Neural cell (in vitro differentiated cells): ENCODE results near the gene SH3PXD2A.

Experiments
- CTCF ChIP-seq: fragments of 450-650 bp; IDR thresholded peaks from 2 replicates; pipeline ENCODE4 v1.5.1; 2014; ENCODE audit warnings: antibody characterized with exemption, mild to moderate bottlenecking, moderate library complexity; ENCODE audit not compliant: poor library complexity, severe bottlenecking
- EZH2 ChIP-seq: fragments of 200-600, 300-800 bp; shearing (Covaris generic), sonication (generic); IDR thresholded peaks from 2 replicates; pipeline ENCODE4 v1.6.1; 2014; ENCODE audit warnings: antibody characterized with exemption, low read length, borderline replicate concordance, mild to moderate bottlenecking; ENCODE audit not compliant: insufficient read depth, poor library complexity, severe bottlenecking
- POLR2AphosphoS5 ChIP-seq: IDR thresholded peaks from 2 replicates; pipeline ENCODE4 v1.6.1; 2012

GRCh38 chr10:103691723-103692435, 163.5 kb downstream of the SH3PXD2A start:
- no peak for TF ChIP-seq POLR2AphosphoS5
- TF ChIP-seq EZH2, result no peak
- TF ChIP-seq CTCF, result no peak
